HFFc6 (cell line): ENCODE data around the gene CLP1. TPM values are rescaled to one million over a fixed set of nuclear protein-coding genes. Genes with fewer than 3 reads are reported as not detected.
A peak's percentile ranks its signal among the peaks of the same experiment; 100 is the strongest.

Experiments used
- DNase-seq: peaks from one replicate; pipeline ENCODE4 v3.0.0-alpha.2; 2018
- H3K27ac Mint-ChIP-seq: 2 replicates; pipeline ENCODE4 v1.8.0; 2020; ENCODE audit warnings: mild to moderate bottlenecking, mixed read lengths
- H3K27me3 Mint-ChIP-seq: 2 replicates; pipeline ENCODE4 v1.8.0; 2021; ENCODE audit warnings: mild to moderate bottlenecking, moderate library complexity, mixed read lengths; ENCODE audit not compliant: insufficient read depth
- H3K36me3 Mint-ChIP-seq: 2 replicates; pipeline ENCODE4 v1.8.0; 2021; ENCODE audit warnings: low read depth, mixed read lengths
- H3K4me1 Mint-ChIP-seq: 2 replicates; pipeline ENCODE4 v1.8.0; 2020; ENCODE audit warnings: low read depth, mixed read lengths
- H3K4me3 Mint-ChIP-seq: 2 replicates; pipeline ENCODE4 v1.8.0; 2020; ENCODE audit warnings: mild to moderate bottlenecking, moderate library complexity, mixed read lengths
- H3K9me3 Mint-ChIP-seq: 2 replicates; pipeline ENCODE4 v1.8.0; 2020; ENCODE audit warnings: mild to moderate bottlenecking, mixed read lengths
- total RNA-seq, 6 experiments: library from RNA; stranded (reverse); fragmentation: NEBNext Ultra II Directional; extraction: Animal tissue kit (Norgen Biotek cat#: 25700); gene quantifications; 2 replicates in 1 of 6; 3 replicates in 5 of 6; pipeline ENCODE4 v1.2.3, GENCODE V29; 2021
- TF ChIP-seq, protein P1 (sequence below): fragments of 200-600 bp; sonication (generic); IDR thresholded peaks from 2 replicates; pipeline ENCODE4 v1.5.0; 2021; ENCODE audit warnings: antibody characterized with exemption, mild to moderate bottlenecking

The CLP1 gene
- total RNA-seq, 6 experiments from 2014 or later: 13.0 to 17.1 (median 15.6) TPM

DNA sequence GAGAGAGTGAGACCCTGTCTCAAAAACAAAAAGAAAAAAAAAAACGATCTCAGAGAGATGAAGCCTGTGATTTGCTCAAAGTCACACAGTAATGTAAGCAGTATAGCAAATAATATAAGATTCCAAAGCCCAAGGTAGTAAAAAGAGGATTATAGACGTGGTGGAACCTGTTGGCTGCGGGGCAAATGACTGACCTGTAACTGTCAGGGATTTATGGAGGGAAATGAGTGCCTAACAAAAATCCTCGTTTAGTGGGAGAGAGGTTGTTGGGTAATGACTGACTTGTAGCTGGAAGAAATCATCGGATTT lies 723 bp upstream of the CLP1 start:
- Mint-ChIP-seq H3K27me3 (no peaks in the 10 kb centered on the region; the same call in 1 of the 2 replicates), H3K4me3 (peak overlapping the region; percentile 95), H3K27ac (peak overlapping the region; percentile 74)

DNA sequence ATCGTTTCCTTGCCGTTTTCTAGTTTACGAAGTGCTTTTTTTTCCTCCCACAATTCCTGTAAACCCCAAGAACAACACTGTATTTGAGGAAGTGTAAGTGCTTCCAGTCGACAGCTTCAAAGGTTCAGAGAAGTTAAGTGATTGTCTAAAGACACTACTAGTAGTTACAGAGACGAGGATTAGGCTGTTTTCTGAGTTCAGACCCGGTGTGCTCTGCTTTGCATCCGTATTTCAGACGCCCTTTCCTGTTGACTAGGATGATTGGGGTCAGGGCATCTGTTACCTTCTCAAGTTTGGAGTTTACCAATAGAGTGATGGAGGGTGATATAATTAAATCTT lies 430 bp downstream of the CLP1 start:
- TF ChIP-seq, protein P1, sequence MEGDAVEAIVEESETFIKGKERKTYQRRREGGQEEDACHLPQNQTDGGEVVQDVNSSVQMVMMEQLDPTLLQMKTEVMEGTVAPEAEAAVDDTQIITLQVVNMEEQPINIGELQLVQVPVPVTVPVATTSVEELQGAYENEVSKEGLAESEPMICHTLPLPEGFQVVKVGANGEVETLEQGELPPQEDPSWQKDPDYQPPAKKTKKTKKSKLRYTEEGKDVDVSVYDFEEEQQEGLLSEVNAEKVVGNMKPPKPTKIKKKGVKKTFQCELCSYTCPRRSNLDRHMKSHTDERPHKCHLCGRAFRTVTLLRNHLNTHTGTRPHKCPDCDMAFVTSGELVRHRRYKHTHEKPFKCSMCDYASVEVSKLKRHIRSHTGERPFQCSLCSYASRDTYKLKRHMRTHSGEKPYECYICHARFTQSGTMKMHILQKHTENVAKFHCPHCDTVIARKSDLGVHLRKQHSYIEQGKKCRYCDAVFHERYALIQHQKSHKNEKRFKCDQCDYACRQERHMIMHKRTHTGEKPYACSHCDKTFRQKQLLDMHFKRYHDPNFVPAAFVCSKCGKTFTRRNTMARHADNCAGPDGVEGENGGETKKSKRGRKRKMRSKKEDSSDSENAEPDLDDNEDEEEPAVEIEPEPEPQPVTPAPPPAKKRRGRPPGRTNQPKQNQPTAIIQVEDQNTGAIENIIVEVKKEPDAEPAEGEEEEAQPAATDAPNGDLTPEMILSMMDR: no peak
- Mint-ChIP-seq H3K27ac (peak overlapping the region; percentile 74), H3K9me3 (no peaks in the 10 kb centered on the region), H3K27me3 (no peaks in the 10 kb centered on the region; the same call in 1 of the 2 replicates), H3K4me1 (peaks cover 16% of the 10 kb centered on the region), H3K4me3 (peak overlapping the region; percentile 95), H3K36me3 (peaks cover 4% of the 10 kb centered on the region; the same call in 1 of the 2 replicates)
- DNase-seq: no peak

More for the DNA sequence above, 723 bp upstream of the CLP1 start:
- Mint-ChIP-seq H3K36me3 (peaks cover 4% of the 10 kb centered on the region; the same call in 1 of the 2 replicates), H3K4me1 (peaks cover 16% of the 10 kb centered on the region), H3K9me3 (no peaks in the 10 kb centered on the region)
- TF ChIP-seq, protein P1: no peak
- no peak for DNase-seq

DNA sequence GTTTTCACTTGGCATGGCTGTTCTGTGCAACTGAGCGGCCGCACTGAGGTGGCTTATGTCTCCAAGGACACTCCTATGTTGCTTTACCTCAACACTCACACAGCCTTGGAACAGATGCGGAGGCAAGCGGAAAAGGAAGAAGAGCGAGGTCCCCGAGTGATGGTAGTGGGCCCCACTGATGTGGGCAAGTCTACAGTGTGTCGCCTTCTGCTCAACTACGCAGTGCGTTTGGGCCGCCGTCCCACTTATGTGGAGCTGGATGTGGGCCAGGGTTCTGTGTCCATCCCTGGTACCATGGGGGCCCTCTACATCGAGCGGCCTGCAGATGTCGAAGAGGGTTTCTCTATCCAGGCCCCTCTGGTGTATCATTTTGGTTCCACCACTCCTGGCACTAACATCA lies 2.1 kb downstream of the CLP1 start:
- H3K27me3 Mint-ChIP-seq: no peaks in the 10 kb centered on the region
- H3K4me1 Mint-ChIP-seq: peaks cover 16% of the 10 kb centered on the region
- H3K4me3 Mint-ChIP-seq: no peak overlapping the region
- no peak for DNase-seq
- TF ChIP-seq, protein P1: no peak
- H3K27ac Mint-ChIP-seq: no peak overlapping the region
- H3K36me3 Mint-ChIP-seq: peaks cover 4% of the 10 kb centered on the region; the same call in 1 of the 2 replicates
- H3K9me3 Mint-ChIP-seq: no peaks in the 10 kb centered on the region

DNA sequence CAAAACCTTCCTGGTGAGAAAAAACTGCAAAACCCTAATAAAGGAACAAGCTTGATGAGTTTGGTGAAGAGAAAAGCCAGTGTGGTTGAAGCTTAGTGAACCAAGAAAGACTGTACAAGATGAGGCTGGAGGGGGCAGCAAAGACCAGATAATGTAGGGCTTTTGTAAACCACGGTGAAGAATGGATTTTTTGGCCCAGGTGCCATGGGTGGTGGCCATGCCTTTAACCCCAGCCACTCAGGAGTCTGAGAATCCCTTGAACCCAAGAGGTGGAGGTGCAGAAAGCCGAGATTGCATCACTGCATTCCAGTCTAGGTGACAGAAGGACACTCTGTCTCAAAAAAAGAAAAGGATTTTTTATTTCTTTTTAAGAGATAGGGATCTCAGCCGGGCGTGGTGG lies 5.3 kb downstream of the CLP1 start:
- no peak overlapping the region for H3K4me3 Mint-ChIP-seq
- TF ChIP-seq, protein P1: peak; percentile 36; the same call in 1 of the 2 replicates
- H3K36me3 Mint-ChIP-seq: peaks cover 4% of the 10 kb centered on the region; the same call in 1 of the 2 replicates
- H3K4me1 Mint-ChIP-seq: peaks cover 14% of the 10 kb centered on the region
- no peak for DNase-seq
- H3K9me3 Mint-ChIP-seq: no peaks in the 10 kb centered on the region
- H3K27ac Mint-ChIP-seq: no peak overlapping the region
- H3K27me3 Mint-ChIP-seq: no peaks in the 10 kb centered on the region; the same call in 1 of the 2 replicates

DNA sequence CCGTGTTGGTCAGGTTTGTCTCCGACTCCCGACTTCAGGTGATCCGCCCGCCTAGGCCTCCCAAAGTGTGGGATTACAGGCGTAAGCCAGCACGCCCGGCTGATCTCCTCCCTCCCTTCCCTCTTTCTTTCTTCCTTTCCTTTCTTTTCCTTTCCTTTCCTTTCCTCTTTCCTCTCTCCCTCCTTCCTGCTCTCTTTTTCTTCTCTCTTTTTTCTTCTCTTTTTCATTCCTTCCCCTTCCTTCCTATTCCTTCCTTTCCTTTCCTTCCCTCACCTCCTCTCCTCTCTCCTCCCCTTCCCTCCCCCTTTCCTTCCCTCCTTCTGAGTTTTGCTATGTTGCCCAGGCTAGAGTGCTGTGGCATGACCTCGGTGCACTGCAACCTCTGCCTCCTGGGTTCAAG lies 6.4 kb downstream of the CLP1 start:
- H3K27ac Mint-ChIP-seq: no peak overlapping the region
- peaks cover 9% of the 10 kb centered on the region for H3K36me3 Mint-ChIP-seq
- peaks cover 3% of the 10 kb centered on the region for H3K27me3 Mint-ChIP-seq
- DNase-seq: no peak
- TF ChIP-seq, protein P1: no peak
- H3K9me3 Mint-ChIP-seq: no peaks in the 10 kb centered on the region
- no peak overlapping the region for H3K4me3 Mint-ChIP-seq
- H3K4me1 Mint-ChIP-seq: peaks cover 8% of the 10 kb centered on the region
